ENCODE data around the gene ARL4A. TPM values are rescaled to one million over a fixed set of nuclear protein-coding genes. Genes with fewer than 3 reads are reported as not detected.

The ARL4A gene
- total and polyA plus RNA-seq, 9 of the 15 experiments (the other 6 are each of a cell fraction or from before 2014, with no cell fraction given) = 118 to 688 (median 172) TPM

- TF ChIP-seq AFF1 (IDR thresholded peaks at IDR 0.05; ENCODE audit: low read depth in 1 of 2, partially characterized antibody in 2 of 2) (no peak), ZNF583 (CRISPR knock-in tag; IDR thresholded peaks at IDR 0.05) (no peak), IRF1 (CRISPR knock-in tag; IDR thresholded peaks at IDR 0.05; ENCODE audit: borderline replicate concordance) (no peak), SMARCC2 (IDR thresholded peaks at IDR 0.05; ENCODE audit: low read depth) (no peak), ZNF197 (CRISPR knock-in tag; IDR thresholded peaks at IDR 0.05; ENCODE audit: low read depth) (no peak; the same call in none of the 2 replicates), ZNF551 (CRISPR knock-in tag; IDR thresholded peaks at IDR 0.05) (no peak), FOXP1 (CRISPR knock-in tag; IDR thresholded peaks at IDR 0.05) (peak; percentile 72; the same call in 1 of the 2 replicates), DMBX1 (CRISPR knock-in tag; IDR thresholded peaks at IDR 0.05; ENCODE audit: borderline replicate concordance) (no peak), CEBPZ (IDR thresholded peaks at IDR 0.05; ENCODE audit: borderline replicate concordance, low read depth, low read length) (no peak; the same call in 1 of the 2 replicates), COPS2 (conservative IDR thresholded peaks at IDR 0.05) (no peak), XRCC4 (IDR thresholded peaks at IDR 0.05; ENCODE audit: extremely low read depth, insufficient read depth, insufficient read length) (no peak), CSDE1 (IDR thresholded peaks at IDR 0.05) (no peak), SIX5 (IDR thresholded peaks at IDR 0.05; ENCODE audit: borderline replicate concordance in 1 of 2, insufficient read depth in 1 of 2, low read depth in 1 of 2, low read length in 2 of 2) (no peak)
Observed at GRCh38 chr7:12686891-12687717, at the start of gene ARL4A (continued).
